ENCODE results near the gene MGAT4A. TPM values are rescaled to one million over a fixed set of nuclear protein-coding genes. Genes with fewer than 3 reads are reported as not detected.

MGAT4A gene
- total and polyA plus RNA-seq, 2 of the 8 experiments (the other 6 are each of a cell fraction or from before 2014, with no cell fraction given) = 1.4 to 7.7 TPM

DNA sequence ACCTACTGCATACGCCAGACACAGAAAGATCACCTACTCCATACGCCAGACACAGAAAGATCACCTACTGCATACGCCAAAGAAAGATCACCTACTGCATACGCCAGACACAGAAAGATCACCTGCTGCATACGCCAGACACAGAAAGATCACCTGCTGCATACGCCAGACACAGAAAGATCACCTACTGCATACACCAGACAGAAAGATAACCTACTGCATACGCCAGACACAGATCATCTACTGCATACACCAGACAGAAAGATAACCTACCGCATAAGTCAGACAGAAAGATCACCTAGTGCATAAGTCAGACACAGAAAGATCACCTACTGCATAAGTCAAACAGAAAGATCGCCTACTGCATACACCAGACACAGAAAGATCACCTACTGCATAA lies 148.4 kb downstream of the MGAT4A start:
- Histone ChIP-seq H4K5ac (ENCODE audit: insufficient read length, low read depth, low read length) (no peak overlapping the region), H3K27ac (ENCODE audit: low read depth, low read length) (no peak overlapping the region), H3K9me3 (ENCODE audit: insufficient read depth in 2 of 2, low read depth in 1 of 2, low read length in 1 of 2) (no peaks in the 10 kb centered on the region), H3K14ac (ENCODE audit: insufficient read length) (no peak overlapping the region), H3K4me3 (ENCODE audit: extremely low read depth in 1 of 4, insufficient read depth in 2 of 4, low read depth in 3 of 4, low read length in 4 of 4) (no peak overlapping the region), H3K4ac (replicated peaks; ENCODE audit: insufficient read length, low read depth, low read length) (no peak overlapping the region), H2BK20ac (ENCODE audit: low read length) (no peak overlapping the region), H3K4me1 (replicated peaks in 1 of 4; ENCODE audit: control insufficient read depth in 3 of 4, insufficient read depth in 4 of 4, low read length in 3 of 4) (no peaks in the 10 kb centered on the region), H4K91ac (replicated peaks; ENCODE audit: insufficient read length, low read length) (no peak overlapping the region), H4K20me1 (replicated peaks in 1 of 2; ENCODE audit: control insufficient read depth in 1 of 2, insufficient read depth in 2 of 2, low read length in 2 of 2) (peaks cover 2 to 4% of the 10 kb centered on the region in 2 experiments), H3K23me2 (ENCODE audit: low read depth, low read length) (no peaks in the 10 kb centered on the region), H2BK15ac (ENCODE audit: low read length) (no peak overlapping the region), H2BK12ac (ENCODE audit: low read depth, low read length) (no peak overlapping the region), H2BK120ac (replicated peaks; ENCODE audit: low read depth, low read length) (no peak overlapping the region), H3K4me2 (ENCODE audit: insufficient read depth in 1 of 2, low read depth in 2 of 2, low read length in 2 of 2) (no peak overlapping the region), H3K56ac (replicated peaks; ENCODE audit: insufficient read length, low read depth, low read length) (no peak overlapping the region), H3K36me3 (ENCODE audit: control insufficient read depth in 2 of 4, insufficient read depth in 4 of 4, low read length in 3 of 4) (peaks cover 0 to 19% (median 9%) of the 10 kb centered on the region in 4 experiments; a peak in 7 of 8 replicates), H3K23ac (ENCODE audit: insufficient read length) (no peak overlapping the region), H3K27me3 (replicated peaks in 1 of 4; ENCODE audit: control insufficient read depth in 3 of 4, extremely low read depth in 1 of 4, insufficient read depth in 3 of 4, low read length in 3 of 4) (no peaks in the 10 kb centered on the region), H2AFZ (ENCODE audit: low read length) (no peak overlapping the region), H2BK5ac (ENCODE audit: low read depth, low read length) (no peak overlapping the region), H3K79me1 (ENCODE audit: low read depth, low read length) (no peaks in the 10 kb centered on the region), H3K18ac (ENCODE audit: extremely low read depth, low read length) (no peak overlapping the region), H3K79me2 (ENCODE audit: control insufficient read depth in 1 of 2, insufficient read depth in 2 of 2, low read length in 2 of 2) (no peaks in the 10 kb centered on the region), H2AK5ac (ENCODE audit: low read depth, low read length) (no peak overlapping the region), H4K8ac (ENCODE audit: extremely low read depth, insufficient read depth, low read length) (no peak overlapping the region), H3K9ac (replicated peaks in 1 of 4; ENCODE audit: extremely low read depth in 1 of 4, low read depth in 3 of 4, low read length in 3 of 4) (no peak overlapping the region)
- CTCF ChIA-PET (ENCODE audit: partially characterized antibody) = interaction anchor here (1.2 kb wide), 1 partner anchor 9 kb away, joined by 3 read pairs; no protein-coding TSS in a partner anchor
- POLR2A ChIA-PET (ENCODE audit: partially characterized antibody) = no interaction called here
- DNase-seq (ENCODE audit: low read depth in 1 of 2, low spot score in 2 of 2) (peak in 1 of 2 experiments; percentile 14), FAIRE-seq (no peak)
- 92% methylated on average over 9 of the region's 9 CpGs; no CpG with 5 or more reads in 1 of the 2 experiments for WGBS, 2 experiments (ENCODE audit: extremely low coverage in 1 of 2, insufficient coverage in 1 of 2, insufficient read length in 1 of 2, insufficient replicate concordance in 2 of 2, low coverage in 1 of 2, low lambda C conversion rate in 2 of 2, missing lambda C conversion rate in 1 of 2)
- TF ChIP-seq NRF1 (IDR thresholded peaks at IDR 0.05; ENCODE audit: low read depth, low read length) = no peak
- TF ChIP-seq SP2 (IDR thresholded peaks at IDR 0.05; ENCODE audit: low read length) = no peak
- no peak for TF ChIP-seq SIN3A (conservative IDR thresholded peaks at IDR 0.05 in 1 of 2, IDR thresholded peaks at IDR 0.05 in 1 of 2; ENCODE audit: low read depth in 1 of 2, low read length in 2 of 2)
- TF ChIP-seq RBBP5 (IDR thresholded peaks at IDR 0.05; ENCODE audit: borderline replicate concordance, low read depth, low read length) = no peak
- TF ChIP-seq TBP (IDR thresholded peaks at IDR 0.05; ENCODE audit: low read depth, low read length) = no peak
- TF ChIP-seq SAP30 (IDR thresholded peaks at IDR 0.05; ENCODE audit: insufficient read depth, insufficient replicate concordance, low read length) = no peak
- no peak for TF ChIP-seq HDAC6 (IDR thresholded peaks at IDR 0.05; ENCODE audit: low read depth, low read length)
- no peak for TF ChIP-seq RXRA (IDR thresholded peaks at IDR 0.05; ENCODE audit: insufficient read depth, low read depth, low read length)
- no peak for TF ChIP-seq CBX8 (IDR thresholded peaks at IDR 0.05; ENCODE audit: borderline replicate concordance, low read depth, low read length)
- no peak for TF ChIP-seq YY1 (IDR thresholded peaks at IDR 0.05; ENCODE audit: low read depth, low read length)
- TF ChIP-seq CTBP2 (IDR thresholded peaks at IDR 0.05; ENCODE audit: borderline replicate concordance, insufficient read depth, insufficient read length, low read length) = no peak
- no peak for TF ChIP-seq BACH1 (IDR thresholded peaks at IDR 0.05; ENCODE audit: low read length)

All from H1 (cell line).